ENCODE results near the gene C3orf52. TPM values are rescaled to one million over a fixed set of nuclear protein-coding genes. Genes with fewer than 3 reads are reported as not detected.

The C3orf52 gene
- total RNA-seq, 3 donors from 2014 or later, result 0.64 to 23.6 (median 8.5) TPM

DNA sequence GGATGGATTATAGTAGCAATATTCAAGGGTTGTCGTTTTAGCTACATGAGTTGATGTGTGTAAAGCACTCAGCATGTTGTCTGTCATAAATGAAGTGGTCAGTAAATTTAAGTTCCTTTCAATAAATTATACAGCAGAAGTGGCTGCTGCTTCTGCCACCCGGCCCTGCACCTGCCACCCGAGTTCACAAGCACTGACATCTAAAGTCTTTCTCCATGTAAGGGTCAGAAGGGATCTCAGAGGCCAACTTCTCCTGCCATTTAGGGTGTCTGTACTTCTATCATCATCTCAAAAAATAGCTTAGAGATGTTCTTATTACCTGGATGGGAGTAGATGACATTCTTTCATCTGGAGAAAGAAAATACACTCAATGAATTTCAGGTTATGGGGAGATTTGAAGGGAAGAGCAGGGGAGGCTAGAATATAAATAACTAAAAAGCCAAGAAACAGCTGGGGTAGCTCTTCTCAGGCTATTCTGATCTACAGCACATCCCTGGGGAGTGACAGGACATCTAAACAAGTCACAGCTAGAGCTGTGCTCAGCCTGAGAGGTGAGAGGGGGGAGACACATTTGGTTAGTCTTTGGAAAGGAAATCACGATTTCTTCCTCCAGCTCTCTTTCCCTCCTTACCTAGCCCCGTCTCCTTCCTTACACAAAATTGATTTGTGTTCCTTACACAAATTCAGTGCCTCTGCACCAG lies 38.9 kb downstream of the C3orf52 start:
- no peak for DNase-seq (ENCODE audit: low spot score in 2 of 2)
- Histone ChIP-seq H3K4me1 (no peaks in the 10 kb centered on the region), H3K9me3 (no peaks in the 10 kb centered on the region), H3K27ac (no peak overlapping the region), H3K27me3 (no peaks in the 10 kb centered on the region), H3K36me3 (no peaks in the 10 kb centered on the region), H3K4me3 (no peak overlapping the region)
- intact Hi-C loops (cut with DNase I; ENCODE audit: low total_unique reads), result no loop called here
- no peak for TF ChIP-seq POLR2A (IDR thresholded peaks at IDR 0.05)
- TF ChIP-seq POLR2AphosphoS5 (IDR thresholded peaks at IDR 0.05), result no peak
- TF ChIP-seq, protein P1, sequence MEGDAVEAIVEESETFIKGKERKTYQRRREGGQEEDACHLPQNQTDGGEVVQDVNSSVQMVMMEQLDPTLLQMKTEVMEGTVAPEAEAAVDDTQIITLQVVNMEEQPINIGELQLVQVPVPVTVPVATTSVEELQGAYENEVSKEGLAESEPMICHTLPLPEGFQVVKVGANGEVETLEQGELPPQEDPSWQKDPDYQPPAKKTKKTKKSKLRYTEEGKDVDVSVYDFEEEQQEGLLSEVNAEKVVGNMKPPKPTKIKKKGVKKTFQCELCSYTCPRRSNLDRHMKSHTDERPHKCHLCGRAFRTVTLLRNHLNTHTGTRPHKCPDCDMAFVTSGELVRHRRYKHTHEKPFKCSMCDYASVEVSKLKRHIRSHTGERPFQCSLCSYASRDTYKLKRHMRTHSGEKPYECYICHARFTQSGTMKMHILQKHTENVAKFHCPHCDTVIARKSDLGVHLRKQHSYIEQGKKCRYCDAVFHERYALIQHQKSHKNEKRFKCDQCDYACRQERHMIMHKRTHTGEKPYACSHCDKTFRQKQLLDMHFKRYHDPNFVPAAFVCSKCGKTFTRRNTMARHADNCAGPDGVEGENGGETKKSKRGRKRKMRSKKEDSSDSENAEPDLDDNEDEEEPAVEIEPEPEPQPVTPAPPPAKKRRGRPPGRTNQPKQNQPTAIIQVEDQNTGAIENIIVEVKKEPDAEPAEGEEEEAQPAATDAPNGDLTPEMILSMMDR (IDR thresholded peaks at IDR 0.05), result no peak

DNA sequence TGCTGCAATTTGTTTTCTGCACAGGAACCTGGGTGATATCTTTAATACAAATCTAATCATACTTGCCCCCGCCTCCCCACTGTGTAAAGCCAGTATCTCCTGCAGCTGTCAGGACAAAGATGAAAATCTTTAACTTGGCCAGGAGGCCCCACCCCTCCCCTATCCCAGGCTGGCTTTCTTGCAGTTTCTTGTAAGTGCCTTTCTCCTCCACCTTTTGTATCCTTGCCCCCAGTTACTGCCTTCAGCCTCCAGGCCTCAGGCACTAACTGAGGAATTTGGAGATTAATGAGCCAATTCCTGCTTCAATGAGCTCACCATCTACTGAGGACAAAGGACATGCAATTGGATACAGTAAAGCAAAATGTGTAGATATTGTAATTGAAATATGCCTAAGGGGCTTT lies 40.3 kb downstream of the C3orf52 start:
- no peaks in the 10 kb centered on the region for H3K9me3 ChIP-seq
- H3K27ac ChIP-seq, result no peak overlapping the region
- intact Hi-C loops (cut with DNase I; ENCODE audit: low total_unique reads), result no loop called here
- no peak for DNase-seq (ENCODE audit: low spot score in 2 of 2)
- no peaks in the 10 kb centered on the region for H3K4me1 ChIP-seq
- no peak for TF ChIP-seq POLR2A (IDR thresholded peaks at IDR 0.05)
- TF ChIP-seq POLR2AphosphoS5 (IDR thresholded peaks at IDR 0.05), result no peak
- TF ChIP-seq, protein P1 (IDR thresholded peaks at IDR 0.05), result no peak
- H3K27me3 ChIP-seq, result no peaks in the 10 kb centered on the region
- no peaks in the 10 kb centered on the region for H3K36me3 ChIP-seq
- no peak overlapping the region for H3K4me3 ChIP-seq

DNA sequence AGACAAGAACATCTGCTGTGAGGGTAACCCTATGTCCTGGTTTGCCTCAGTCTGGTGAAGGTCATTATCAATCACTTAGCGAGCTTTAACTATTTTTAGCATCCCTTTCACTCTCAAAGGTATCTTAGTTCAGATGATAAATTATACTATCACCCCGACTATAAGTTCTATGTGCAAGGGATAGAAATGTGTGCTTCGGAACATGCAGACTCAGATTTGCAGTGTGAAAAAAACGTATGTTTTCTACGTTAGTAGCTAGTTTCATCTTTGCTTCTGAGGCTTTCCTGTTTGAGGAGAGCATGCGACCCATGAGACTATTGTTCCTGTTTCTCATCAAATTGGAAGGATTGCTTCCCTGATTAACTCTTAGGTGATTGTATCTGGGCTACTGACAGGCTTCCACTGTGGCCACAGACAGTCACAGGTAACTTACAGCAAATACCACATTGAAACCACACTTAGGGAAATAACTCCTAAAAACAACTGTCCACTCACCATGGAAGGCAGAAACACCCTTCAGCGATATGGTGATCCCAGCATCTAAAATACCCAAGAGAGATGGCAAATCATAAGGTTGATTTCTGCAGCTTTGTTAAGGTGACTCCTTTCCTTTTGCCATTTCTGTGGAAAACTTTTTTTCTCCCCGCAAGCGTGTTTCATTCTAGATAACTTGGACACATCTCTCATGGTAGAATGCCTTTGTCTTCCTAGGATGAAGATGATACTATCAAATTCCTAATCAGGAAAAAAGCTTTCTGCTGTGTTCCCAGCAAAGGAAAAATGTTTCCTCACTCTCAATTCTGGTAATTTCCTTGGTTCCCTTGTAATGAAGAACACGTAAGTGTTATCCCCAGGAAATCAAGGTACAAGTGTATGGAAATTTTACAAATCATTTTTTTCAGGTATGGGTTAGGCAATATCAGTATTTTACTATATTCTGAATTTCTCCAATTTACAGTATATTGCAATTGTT lies 41.6 kb downstream of the C3orf52 start:
- H3K27ac ChIP-seq, result no peak overlapping the region
- no peaks in the 10 kb centered on the region for H3K27me3 ChIP-seq
- DNase-seq (ENCODE audit: low spot score in 2 of 2), result no peak
- no peaks in the 10 kb centered on the region for H3K4me1 ChIP-seq
- intact Hi-C loops (cut with DNase I; ENCODE audit: low total_unique reads), result no loop called here
- TF ChIP-seq, protein P1 (IDR thresholded peaks at IDR 0.05), result no peak
- TF ChIP-seq POLR2A (IDR thresholded peaks at IDR 0.05) (no peak), POLR2AphosphoS5 (IDR thresholded peaks at IDR 0.05) (no peak)
- H3K4me3 ChIP-seq, result no peak overlapping the region
- H3K36me3 ChIP-seq, result no peaks in the 10 kb centered on the region
- no peaks in the 10 kb centered on the region for H3K9me3 ChIP-seq

DNA sequence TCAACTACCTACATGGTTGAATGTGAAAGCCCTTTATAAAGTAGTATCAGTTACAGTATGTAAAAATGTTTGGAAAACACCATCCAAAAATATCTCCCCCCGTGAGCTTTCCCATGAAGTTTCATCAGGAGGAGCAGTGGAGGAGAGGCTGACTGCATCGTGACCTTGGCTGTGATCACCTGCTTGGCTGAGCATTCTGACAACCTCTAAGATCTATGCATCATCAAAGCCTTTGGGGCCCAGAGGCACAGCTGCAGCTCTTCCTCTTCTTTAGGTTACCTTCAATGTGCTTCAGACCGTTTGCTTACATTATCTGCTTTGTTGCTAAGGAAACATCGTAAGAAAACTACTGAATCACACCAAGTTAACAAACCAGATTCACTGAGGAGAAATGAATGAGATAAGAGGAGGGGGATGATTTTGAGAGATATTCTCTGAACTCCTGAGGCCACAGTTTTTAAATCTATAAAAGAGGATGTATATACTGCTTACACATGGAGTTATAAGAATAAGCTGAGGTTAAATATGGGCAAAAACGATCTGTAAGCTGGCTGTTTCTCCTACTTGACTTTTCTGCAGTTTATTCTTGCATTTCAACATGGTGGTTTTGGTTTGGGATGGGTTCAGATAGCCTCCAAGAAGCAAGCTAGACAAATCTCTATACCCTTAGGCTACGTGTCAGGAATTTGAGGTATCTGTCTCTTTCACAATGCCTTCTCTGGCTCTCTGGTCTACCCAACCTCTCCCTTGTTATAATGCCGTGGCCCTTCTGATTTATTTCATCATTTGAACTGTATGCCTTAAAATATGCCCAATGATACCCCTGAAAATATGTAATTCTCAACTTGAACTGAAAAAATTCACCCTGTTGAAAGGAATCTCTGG lies 42.9 kb downstream of the C3orf52 start:
- TF ChIP-seq POLR2A (IDR thresholded peaks at IDR 0.05) (no peak), POLR2AphosphoS5 (IDR thresholded peaks at IDR 0.05) (no peak)
- TF ChIP-seq, protein P1 (IDR thresholded peaks at IDR 0.05), result no peak
- Histone ChIP-seq H3K27ac (no peak overlapping the region), H3K9me3 (no peaks in the 10 kb centered on the region), H3K27me3 (no peaks in the 10 kb centered on the region), H3K36me3 (no peaks in the 10 kb centered on the region), H3K4me3 (no peak overlapping the region), H3K4me1 (no peaks in the 10 kb centered on the region)
- intact Hi-C loops (cut with DNase I; ENCODE audit: low total_unique reads), result no loop called here
- DNase-seq (ENCODE audit: low spot score in 2 of 2), result no peak
